ENCODE measurements around the gene CASZ1. TPM values are rescaled to one million over a fixed set of nuclear protein-coding genes. Genes with fewer than 3 reads are reported as not detected.

CASZ1 gene
- total RNA-seq, 1 experiment from 2014 or later = 6.4 TPM

- no peak for DNase-seq (ENCODE audit: extremely low read depth, low read depth)
Observed at GRCh38 chr1:10644307-10645128, 151.9 kb downstream of the CASZ1 start.

DNA sequence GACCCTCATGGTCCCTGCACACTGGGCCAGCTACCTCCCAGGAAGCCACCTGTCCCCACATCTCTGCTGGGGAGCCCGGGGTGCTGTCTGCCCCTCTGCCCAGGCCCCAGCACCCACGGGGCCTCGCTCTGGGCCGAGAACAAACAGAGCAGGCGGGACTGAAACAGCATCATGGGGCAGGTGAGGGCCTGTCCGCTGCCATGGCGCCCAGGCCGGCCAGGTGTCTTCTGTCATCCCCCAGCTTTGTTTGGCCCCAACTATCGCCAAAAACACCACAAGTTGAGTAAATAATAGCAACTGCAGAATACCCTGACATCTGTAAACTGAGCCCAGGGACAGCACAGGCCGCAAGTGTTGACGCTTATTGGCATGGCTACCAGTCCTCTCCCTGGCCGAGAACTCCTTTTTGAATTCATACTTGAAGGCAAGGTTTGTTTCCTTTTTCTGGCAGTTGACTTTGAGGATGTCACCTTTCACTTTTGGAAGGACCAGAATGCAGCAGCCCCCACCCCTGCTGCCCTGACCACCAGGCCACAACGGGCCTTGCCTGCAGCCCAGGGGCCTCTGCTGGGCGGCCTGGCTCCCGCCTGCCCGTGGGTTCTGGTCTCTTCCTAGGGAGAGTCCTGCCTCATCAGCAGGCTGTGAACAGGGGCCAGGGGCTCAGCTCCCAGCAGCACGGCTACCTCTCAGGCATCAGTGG is 152.7 kb downstream of the CASZ1 start:
- DNase-seq (ENCODE audit: extremely low read depth, low read depth) = no peak

- DNase-seq (ENCODE audit: extremely low read depth, low read depth) = no peak
Observed at GRCh38 chr1:10642403-10643080, 153.9 kb downstream of the CASZ1 start.

DNA sequence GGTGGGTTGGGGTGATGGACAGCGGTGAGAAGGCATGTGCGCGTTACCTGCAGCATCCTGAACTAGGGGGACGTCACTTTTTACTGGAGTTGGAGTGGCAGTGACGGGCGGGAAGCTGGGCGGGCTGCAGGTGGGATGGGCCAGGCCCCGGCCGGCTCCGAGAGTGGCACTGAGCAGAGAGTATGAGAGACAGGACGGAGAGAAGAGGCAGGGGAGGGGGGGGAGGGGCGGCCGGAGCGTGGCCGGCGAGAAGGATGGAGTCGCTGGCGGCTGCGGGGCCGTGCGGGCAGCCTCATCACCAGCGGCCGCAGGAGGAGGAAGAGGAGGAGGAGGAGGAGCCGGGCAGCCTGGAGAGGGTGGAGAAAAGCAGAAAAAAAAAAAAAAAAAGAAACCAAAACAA is 154.5 kb downstream of the CASZ1 start:
- no peak for DNase-seq (ENCODE audit: extremely low read depth, low read depth)

DNA sequence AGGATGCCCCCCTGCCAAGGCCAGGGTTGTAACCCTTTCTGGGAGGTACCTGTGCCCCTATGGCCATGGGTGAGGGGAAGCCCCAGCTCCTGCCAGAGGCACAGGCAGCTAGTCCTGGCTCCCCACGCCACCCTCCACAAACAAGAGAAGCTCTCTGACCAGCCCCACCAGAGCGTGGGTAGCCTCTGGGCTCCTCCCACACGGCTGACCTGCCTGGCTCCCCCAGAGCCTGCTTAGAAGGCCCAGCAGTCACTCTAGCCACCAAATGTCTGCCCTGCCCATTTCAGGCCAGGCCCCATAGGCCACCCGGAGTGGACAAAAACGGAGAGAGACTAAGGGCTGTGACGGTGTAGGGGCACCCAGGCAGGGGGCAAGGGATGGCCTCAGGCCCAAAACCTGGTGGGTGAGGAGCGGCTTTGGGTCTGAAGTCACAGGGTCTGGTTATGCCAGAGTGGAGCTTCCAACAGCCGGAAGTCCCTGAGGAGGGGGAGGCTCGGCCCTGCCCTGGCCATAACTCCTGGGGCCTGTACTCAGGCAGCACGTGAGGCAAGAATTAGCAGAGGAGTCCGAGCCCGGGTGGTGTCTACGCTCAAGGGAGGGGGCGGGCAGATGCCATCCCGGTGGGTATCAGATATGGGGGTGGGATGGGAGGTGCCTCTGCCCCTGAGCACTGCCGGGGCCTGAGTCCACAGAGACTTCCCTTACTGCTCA is 155.4 kb downstream of the CASZ1 start:
- DNase-seq (ENCODE audit: extremely low read depth, low read depth) = no peak

- DNase-seq (ENCODE audit: extremely low read depth, low read depth) = no peak
Observed at GRCh38 chr1:10639775-10640578, 156.5 kb downstream of the CASZ1 start.

DNA sequence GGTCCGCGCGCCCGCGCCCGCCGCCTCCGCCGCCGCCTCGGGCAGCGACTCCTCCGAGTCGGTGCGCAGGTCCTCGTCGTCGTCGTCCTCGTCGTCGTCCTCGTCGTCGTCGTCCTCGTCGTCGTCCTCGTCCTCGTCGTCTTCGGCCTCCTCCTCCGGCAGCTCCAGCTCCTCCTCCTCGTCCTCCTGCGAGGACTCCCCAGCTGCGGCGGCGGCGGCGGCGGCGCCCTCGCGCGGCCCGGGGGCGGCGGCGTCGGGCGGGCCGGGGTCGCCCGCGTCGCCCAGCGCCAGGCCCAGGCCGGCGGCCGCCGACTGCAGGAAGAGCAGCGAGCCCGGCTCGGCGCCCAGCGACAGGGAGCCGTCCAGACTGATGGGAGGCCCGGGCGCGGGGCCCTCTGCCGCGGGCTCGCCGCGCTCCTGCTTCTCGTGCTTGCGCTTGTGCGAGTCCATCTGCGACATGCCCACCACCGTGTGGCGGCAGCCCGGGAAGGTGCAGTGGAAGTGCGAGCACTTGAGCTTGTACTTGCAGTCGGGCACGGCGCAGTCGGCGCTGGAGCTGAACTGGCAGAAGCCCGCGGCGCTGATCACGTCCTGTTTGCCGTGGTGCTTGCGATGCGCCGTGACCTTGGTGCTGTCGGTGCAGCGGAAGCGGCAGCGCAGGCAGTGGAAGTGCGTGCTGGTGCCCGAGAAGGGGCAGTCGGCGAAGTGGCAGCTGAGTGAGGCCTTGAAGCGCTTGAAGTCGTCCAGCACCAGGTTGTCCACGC is 157.3 kb downstream of the CASZ1 start:
- DNase-seq (ENCODE audit: extremely low read depth, low read depth) = no peak

DNA sequence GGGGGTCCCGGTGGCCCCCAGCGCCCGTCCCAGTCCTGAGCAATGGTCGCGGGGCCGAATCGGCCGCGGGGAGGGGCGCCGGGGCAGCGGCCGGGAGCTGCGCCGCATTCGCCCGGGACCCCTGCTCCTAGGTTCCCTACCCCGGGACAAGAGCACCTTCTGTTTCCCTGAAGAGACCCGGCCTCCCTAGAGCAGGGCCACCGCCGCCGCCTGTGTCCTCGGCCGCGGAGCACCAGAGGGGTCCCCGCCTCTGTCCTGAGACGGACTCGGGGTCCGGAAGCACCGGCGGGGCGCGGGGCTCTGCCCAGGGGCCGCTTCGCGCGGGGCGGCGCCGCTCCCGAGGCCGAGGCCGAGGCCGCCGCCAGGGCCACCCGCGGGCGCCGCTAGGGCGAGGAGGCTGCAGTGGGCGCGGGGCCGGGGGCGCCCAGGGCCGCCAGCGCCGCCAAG is 157.9 kb downstream of the CASZ1 start:
- DNase-seq (ENCODE audit: extremely low read depth, low read depth) = no peak

DNA sequence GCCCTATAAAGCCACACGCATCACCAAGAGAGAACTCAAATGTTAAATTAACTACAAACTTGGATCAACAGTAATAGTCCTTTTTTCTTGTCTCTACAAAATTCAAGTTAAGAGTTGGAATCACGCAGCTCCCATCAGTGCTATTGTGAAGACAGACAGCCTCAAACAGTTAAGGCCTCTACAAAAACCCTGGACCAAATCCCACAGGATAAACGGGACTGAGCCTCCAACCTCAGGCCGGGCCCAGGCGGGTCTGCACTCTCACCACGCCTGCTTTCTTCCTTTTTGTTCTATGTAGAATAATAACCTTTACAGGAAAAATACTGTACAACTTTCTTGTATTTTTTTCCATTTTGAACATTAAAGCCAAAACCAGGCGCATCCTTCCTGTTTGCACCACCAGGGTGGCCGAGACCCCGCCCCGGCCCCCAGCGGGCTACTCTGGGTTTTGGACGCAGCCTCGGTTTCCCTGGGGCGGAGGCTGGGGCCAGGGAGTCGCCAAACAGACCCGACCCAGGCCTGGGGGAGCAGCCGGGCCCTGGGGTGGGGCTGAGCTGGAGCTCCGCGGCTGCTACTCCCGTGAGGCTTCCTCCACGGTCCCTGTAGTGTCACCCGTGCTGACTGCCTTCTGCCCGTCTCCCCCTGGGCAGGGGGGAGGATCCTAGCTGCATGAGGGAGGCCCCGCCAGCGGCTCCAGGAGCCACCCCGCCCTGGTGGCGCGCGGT is 158.4 kb downstream of the CASZ1 start:
- no peak for DNase-seq (ENCODE audit: extremely low read depth, low read depth)

DNA sequence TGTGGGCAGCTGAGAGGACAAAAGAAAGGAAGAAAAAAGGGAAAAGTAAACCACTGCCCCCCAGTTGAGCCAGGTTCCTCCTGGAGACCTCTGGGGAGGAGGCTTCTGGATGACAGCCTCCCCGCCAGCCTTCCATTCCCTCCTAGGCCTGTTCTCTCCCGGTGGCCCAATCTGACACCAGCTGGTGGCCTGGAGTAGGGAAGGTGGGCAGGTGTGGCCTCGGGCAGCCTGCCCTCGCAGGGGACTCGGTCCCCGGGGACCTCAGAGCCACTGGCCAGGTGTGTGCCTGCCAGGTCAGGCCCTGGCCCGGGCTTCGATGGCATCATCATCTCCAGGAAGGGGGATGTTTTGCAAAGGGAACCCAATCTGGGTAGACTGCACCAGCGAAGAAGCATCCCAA is 159.0 kb downstream of the CASZ1 start:
- no peak for DNase-seq (ENCODE audit: extremely low read depth, low read depth)

DNA sequence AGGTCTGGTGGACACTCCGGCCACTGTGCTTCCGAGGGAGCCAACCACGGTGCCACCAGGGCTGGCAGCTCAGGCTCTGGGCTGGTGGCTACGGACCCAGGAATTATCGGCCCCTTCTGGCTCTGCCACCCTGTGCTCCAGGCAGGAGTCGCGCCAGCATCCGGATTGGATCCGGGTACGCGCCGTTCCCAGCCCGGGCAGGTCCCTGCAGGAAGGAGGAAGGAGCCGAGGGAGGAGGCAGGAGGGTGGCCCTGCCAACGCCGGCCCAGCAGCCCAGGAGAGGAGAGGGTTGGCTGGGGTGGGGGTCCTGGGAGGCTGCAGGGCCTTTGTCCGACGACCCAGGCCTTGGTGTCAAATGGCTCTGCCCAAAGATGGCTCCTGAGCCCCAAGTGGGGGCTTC is 160.5 kb downstream of the CASZ1 start:
- DNase-seq (ENCODE audit: extremely low read depth, low read depth) = no peak

- DNase-seq (ENCODE audit: extremely low read depth, low read depth) = no peak
Observed at GRCh38 chr1:10635085-10635896, 161.2 kb downstream of the CASZ1 start.

DNA sequence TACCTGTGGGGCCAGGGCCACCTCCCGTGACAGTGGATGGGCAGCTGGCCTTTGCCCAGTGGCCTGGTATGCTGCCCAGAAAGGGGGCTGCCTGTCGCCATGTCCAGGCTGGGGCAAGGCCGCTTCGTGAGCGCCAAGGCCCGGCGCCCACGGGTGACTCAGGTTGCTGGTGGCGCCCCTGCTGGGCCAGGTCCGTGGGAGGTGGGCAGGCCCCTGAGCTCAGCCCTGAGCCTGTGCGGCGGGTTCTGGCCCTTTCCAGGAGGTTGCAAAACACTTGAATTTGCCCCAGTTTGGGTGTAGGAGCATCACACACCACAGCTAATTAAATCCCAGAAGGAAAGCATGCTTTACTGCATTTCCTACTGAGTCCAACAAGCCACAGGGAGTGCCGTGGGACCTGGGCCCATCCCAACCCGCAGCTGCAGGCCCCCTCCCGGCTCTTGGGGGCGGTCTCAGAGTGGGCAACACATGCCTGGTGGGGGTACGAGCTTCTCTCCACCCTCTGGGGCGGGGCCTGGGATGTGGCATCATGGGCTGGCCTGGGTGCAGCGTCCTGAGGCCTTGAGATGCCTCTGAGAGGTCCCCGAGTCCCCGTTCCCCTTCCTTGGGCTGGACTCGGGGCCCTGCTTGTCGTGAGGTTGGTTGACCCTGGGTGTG is 161.9 kb downstream of the CASZ1 start:
- no peak for DNase-seq (ENCODE audit: extremely low read depth, low read depth)

DNA sequence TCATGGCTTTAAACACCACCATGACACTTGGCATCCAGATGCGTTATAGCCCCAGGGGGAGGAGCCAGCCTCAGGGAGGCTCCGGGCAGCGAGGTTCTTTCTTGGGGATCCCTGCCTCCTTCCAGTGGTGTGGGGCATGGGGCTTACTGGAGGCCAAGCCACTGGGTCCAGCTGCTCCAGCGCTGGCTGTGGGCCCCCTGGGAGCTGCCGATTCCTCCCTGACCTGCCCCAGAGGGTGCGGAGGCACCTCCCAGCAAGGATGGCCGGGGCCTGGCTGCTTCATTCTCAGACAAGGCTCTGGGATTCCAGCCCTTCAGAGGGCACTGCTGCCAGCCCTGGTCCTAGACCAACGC is 162.4 kb downstream of the CASZ1 start:
- DNase-seq (ENCODE audit: extremely low read depth, low read depth) = no peak

DNA sequence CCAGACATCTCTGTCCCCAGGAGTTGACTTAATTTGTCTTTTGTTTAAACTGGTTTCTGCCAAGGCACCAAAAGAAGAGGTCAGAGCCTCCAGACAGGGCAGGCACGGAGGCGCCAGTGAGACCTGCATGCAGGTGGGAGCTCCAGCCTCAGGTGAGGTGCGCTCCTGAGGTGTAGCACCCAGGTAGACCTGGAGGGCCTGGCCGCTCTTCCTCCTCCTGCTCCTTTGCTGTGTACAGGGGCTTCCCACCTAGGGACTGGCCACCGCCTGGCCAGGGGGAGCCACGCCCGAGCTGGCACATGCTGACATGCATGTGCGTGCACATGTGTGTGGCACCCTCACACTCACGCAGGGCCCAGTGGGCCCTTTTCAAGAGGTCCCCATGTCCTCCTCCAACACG is 163.0 kb downstream of the CASZ1 start:
- DNase-seq (ENCODE audit: extremely low read depth, low read depth) = no peak

DNA sequence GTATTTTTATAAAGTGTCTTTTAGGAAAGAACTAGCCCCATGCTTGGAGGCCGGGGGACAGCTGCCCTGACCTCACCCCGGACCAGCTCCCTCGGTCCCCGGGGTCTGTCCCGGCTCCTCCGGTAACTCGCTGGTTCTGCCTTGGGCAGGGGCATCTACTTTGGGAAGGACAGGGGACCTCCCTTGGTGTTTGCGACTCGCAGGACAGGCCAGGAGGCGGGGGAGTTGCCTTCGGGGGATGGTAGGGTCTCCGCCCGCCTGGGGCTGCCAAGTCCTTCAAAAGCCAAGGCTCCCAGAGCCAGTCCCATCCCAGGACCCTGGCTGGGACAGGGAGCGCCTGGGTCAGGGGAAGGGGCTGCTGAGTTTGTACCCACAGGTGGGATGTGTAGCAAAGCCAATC is 163.8 kb downstream of the CASZ1 start:
- no peak for DNase-seq (ENCODE audit: extremely low read depth, low read depth)

GRCh38 chr1:10631811-10632593 is 164.4 kb downstream of the CASZ1 start:
- DNase-seq (ENCODE audit: extremely low read depth, low read depth) = no peak
